Measurements from ENCODE around the gene PARN.

The PARN gene

GRCh38 chr16:14509675-14510132, 120.4 kb downstream of the PARN start:
- no peak overlapping the region for H3K4me3 ChIP-seq (ENCODE audit: low read depth, low read length)
- no peak overlapping the region for H3K27ac ChIP-seq
- H3K27me3 ChIP-seq (replicated peaks), result no peaks in the 10 kb centered on the region
- DNase-seq, result no peak
- in situ Hi-C loops (cut with HindIII; ENCODE audit: low pct_ligation_motif_present, low sequenced_read_pairs), result loop anchor here (25.0 kb wide), 1 partner anchor 572 kb away; no protein-coding TSS in a partner anchor
- no peak for TF ChIP-seq CTCF (IDR thresholded peaks at IDR 0.05; ENCODE audit: low read depth, low read length, missing control alignments)
- no peaks in the 10 kb centered on the region for H3K36me3 ChIP-seq (replicated peaks)

DNA sequence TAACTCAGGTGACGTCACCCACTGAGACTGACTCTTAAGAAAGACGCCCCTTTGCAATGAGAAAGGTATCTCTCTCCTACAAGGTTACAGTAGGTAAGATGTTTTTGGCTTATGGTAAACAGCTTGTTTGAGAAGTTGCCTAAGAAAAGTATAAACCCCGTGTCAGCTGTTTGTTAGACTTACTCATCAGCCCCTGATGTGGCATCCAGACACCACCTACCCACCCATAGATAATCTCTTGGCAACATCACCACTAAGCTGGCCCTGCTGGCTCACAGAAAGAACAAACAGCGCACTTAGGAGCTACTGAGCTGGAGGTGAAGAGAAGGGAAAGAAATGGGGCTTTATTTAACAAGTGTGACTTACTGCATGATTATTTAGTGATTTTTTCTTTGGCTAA, 121.0 kb downstream of the PARN start:
- in situ Hi-C loops (cut with HindIII; ENCODE audit: low pct_ligation_motif_present, low sequenced_read_pairs), result loop anchor here (25.0 kb wide), 1 partner anchor 572 kb away; no protein-coding TSS in a partner anchor
- Histone ChIP-seq H3K4me3 (ENCODE audit: low read depth, low read length) (no peak overlapping the region), H3K36me3 (replicated peaks) (no peaks in the 10 kb centered on the region), H3K27me3 (replicated peaks) (no peaks in the 10 kb centered on the region), H3K27ac (no peak overlapping the region)
- peak; percentile 71 for DNase-seq
- TF ChIP-seq CTCF (IDR thresholded peaks at IDR 0.05; ENCODE audit: low read depth, low read length, missing control alignments), result no peak

- TF ChIP-seq CTCF (IDR thresholded peaks at IDR 0.05; ENCODE audit: low read depth, low read length, missing control alignments), result no peak
- peak; percentile 79 for DNase-seq
- no peak overlapping the region for H3K4me3 ChIP-seq (ENCODE audit: low read depth, low read length)
- H3K27me3 ChIP-seq (replicated peaks), result no peaks in the 10 kb centered on the region
- in situ Hi-C loops (cut with HindIII; ENCODE audit: low pct_ligation_motif_present, low sequenced_read_pairs), result loop anchor here (25.0 kb wide), 1 partner anchor 569 kb away; no protein-coding TSS in a partner anchor
- peak overlapping the region; percentile 21 for H3K27ac ChIP-seq
- no peaks in the 10 kb centered on the region for H3K36me3 ChIP-seq (replicated peaks)
Measured at GRCh38 chr16:14505846-14506245, 124.2 kb downstream of the PARN start.

DNA sequence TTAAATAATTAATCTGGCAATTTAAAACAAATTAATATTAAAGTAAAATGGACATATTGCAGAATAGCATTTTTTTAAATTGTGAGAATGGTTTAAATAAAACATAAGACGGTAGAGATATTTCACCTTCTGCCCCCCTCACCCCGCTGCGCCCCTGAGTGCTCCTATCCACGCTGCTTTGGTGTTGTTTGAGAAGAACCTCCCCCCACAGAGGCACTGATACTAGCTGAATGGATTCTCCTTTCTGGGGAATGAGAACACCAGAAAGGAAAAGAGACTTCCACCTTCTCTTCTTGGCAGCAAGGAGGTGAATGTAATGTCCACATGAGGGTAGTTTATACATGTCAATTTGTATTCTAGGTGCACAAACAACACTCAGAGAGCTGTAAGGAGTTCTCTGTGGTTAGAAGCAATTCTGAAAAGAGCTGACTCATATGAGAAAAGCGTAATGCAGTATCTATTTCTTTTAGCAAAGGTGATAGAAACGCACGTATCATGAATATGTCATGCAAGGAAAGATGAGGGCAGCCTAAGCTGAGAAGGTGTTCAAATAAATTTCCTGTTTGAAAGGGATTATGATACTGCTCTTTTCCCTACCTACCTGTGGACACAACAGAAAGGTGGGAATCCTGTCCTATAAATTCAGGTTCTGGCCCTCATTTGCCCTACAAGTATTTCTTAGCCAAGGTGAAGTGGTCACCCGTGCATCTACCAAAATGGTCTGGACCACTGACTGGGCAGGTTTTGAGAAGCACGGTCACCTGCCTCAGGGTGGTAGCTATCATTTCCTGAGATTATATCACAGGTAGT, 126.9 kb downstream of the PARN start:
- in situ Hi-C loops (cut with HindIII; ENCODE audit: low pct_ligation_motif_present, low sequenced_read_pairs), result loop anchor here (25.0 kb wide), 1 partner anchor 566 kb away; no protein-coding TSS in a partner anchor
- peak overlapping the region; percentile 79 for H3K27ac ChIP-seq
- TF ChIP-seq CTCF (IDR thresholded peaks at IDR 0.05; ENCODE audit: low read depth, low read length, missing control alignments), result no peak
- no peaks in the 10 kb centered on the region for H3K36me3 ChIP-seq (replicated peaks)
- H3K27me3 ChIP-seq (replicated peaks), result no peaks in the 10 kb centered on the region
- no peak overlapping the region for H3K4me3 ChIP-seq (ENCODE audit: low read depth, low read length)
- peak; percentile 33 for DNase-seq

DNA sequence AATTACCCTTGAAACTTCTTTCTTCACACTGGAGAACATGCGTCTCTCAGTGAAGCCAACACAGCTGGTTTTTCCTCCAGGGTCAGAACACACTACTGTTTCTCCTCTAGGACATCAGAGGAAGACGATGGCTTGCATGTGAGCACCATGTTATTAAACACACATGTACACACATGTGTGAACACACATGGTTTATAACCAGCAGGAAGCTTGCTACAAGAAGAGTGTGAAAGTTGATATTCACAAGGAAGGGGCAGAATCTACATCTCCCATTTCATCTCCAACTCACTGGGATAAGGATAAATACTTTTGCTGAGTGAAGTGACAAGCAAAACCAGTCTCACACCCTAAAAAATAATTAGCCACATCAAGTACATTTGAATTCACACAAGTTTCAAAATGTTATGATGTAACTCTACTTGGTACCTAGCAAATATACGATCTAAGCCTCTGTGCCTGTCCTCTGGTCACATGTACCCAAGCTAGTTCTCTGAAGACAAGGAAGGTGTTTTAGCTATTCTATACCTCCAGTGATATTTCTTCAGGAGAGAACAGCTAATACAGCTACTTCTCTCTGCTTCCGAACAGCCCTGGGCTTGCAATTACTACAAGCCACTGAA, 127.7 kb downstream of the PARN start:
- Histone ChIP-seq H3K27me3 (replicated peaks) (no peaks in the 10 kb centered on the region), H3K4me3 (ENCODE audit: low read depth, low read length) (no peak overlapping the region), H3K36me3 (replicated peaks) (no peaks in the 10 kb centered on the region), H3K27ac (peak overlapping the region; percentile 79)
- TF ChIP-seq CTCF (IDR thresholded peaks at IDR 0.05; ENCODE audit: low read depth, low read length, missing control alignments), result no peak
- DNase-seq, result no peak
- in situ Hi-C loops (cut with HindIII; ENCODE audit: low pct_ligation_motif_present, low sequenced_read_pairs), result loop anchor here (25.0 kb wide), 1 partner anchor 565 kb away; no protein-coding TSS in a partner anchor

Measured in brain microvascular endothelial cell (primary cell).